Measurements from ENCODE around the gene MBD5.

Gene MBD5

DNA sequence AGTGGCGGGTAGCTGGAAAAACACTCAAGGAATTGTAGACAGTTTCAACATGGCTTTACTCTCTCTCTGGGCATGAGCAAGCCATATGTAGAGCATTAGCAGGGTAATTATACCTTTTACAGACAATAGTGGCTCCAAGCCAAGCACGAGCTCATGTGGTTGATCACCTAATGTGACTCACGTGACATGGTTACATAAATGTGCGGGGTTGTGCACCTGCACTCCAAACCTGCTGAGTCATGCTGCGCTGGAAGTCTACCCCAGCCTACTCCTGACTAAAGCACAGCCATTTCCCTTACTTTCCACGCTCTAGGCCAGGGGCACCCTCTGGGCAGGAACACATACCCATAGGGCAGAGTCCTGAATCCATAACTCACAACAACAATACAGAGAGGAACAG lies 232.8 kb downstream of the MBD5 start:
- TF ChIP-seq, protein P1, sequence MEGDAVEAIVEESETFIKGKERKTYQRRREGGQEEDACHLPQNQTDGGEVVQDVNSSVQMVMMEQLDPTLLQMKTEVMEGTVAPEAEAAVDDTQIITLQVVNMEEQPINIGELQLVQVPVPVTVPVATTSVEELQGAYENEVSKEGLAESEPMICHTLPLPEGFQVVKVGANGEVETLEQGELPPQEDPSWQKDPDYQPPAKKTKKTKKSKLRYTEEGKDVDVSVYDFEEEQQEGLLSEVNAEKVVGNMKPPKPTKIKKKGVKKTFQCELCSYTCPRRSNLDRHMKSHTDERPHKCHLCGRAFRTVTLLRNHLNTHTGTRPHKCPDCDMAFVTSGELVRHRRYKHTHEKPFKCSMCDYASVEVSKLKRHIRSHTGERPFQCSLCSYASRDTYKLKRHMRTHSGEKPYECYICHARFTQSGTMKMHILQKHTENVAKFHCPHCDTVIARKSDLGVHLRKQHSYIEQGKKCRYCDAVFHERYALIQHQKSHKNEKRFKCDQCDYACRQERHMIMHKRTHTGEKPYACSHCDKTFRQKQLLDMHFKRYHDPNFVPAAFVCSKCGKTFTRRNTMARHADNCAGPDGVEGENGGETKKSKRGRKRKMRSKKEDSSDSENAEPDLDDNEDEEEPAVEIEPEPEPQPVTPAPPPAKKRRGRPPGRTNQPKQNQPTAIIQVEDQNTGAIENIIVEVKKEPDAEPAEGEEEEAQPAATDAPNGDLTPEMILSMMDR (conservative IDR thresholded peaks at IDR 0.05; ENCODE audit: low read depth, low read length): no peak
- H3K36me3 ChIP-seq (ENCODE audit: insufficient read depth): no peaks in the 10 kb centered on the region

DNA sequence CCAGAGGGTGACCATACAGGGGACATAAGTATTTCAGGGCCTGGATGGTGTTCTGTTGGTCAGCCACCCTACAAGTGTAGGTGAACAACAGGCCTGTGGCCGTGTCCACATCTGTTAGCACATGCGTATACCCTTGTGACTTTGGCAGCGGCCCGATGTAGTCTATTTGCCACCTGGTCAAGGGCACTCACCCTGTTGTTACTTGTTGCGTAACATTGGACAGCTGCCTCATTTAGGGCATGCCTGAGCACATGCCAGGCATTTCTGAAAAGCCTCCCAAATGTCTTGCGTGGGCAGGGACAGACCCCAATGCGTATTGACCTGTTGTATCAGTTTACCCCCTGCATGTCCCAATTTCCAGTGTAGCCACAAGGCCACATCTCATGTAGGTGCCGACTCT lies 235.0 kb downstream of the MBD5 start:
- TF ChIP-seq, protein P1 (conservative IDR thresholded peaks at IDR 0.05; ENCODE audit: low read depth, low read length): no peak
- Histone ChIP-seq H2AFZ (ENCODE audit: low read depth) (no peak overlapping the region), H3K27ac (no peak overlapping the region), H3K4me2 (no peak overlapping the region), H4K20me1 (ENCODE audit: insufficient read depth) (no peaks in the 10 kb centered on the region), H3K79me2 (ENCODE audit: insufficient read depth, low read depth) (no peaks in the 10 kb centered on the region), H3K4me3 (IDR thresholded peaks at IDR 0.05; ENCODE audit: insufficient read depth, low read depth, low read length) (no peak overlapping the region), H3K4me1 (ENCODE audit: low read depth, poor library complexity, severe bottlenecking) (no peaks in the 10 kb centered on the region), H3K9ac (no peak overlapping the region), H3K27me3 (ENCODE audit: insufficient read depth, low read depth) (no peaks in the 10 kb centered on the region), H3K36me3 (ENCODE audit: insufficient read depth) (no peaks in the 10 kb centered on the region)

More for the DNA sequence above, 232.8 kb downstream of the MBD5 start:
- Histone ChIP-seq H3K9ac (no peak overlapping the region), H3K4me1 (ENCODE audit: low read depth, poor library complexity, severe bottlenecking) (no peaks in the 10 kb centered on the region), H3K4me3 (IDR thresholded peaks at IDR 0.05; ENCODE audit: insufficient read depth, low read depth, low read length) (no peak overlapping the region), H3K27me3 (ENCODE audit: insufficient read depth, low read depth) (no peaks in the 10 kb centered on the region), H3K27ac (no peak overlapping the region), H3K4me2 (no peak overlapping the region), H3K79me2 (ENCODE audit: insufficient read depth, low read depth) (no peaks in the 10 kb centered on the region), H2AFZ (ENCODE audit: low read depth) (no peak overlapping the region), H4K20me1 (ENCODE audit: insufficient read depth) (no peaks in the 10 kb centered on the region)

DNA sequence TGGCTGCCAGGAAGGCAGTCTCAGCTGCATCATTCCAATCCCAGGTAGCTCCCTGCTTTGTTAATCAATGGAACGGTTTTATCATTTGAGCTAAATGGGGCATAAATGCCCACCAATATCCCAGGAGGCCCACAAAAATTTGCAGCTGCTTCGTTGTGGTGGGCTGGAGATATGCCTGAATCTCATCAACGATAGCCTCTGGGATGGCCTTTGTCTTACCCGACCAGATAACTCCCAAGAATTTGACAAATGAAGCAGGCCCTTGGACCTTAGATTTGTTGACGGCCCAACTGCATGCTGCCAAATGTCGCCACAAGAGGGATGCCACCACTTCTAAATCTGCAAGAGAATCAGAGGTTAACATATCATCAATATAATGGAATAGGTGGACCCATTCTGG lies 236.4 kb downstream of the MBD5 start:
- H3K36me3 ChIP-seq (ENCODE audit: insufficient read depth): no peaks in the 10 kb centered on the region
- no peaks in the 10 kb centered on the region for H4K20me1 ChIP-seq (ENCODE audit: insufficient read depth)
- H3K9ac ChIP-seq: no peak overlapping the region
- no peak overlapping the region for H3K27ac ChIP-seq
- no peaks in the 10 kb centered on the region for H3K79me2 ChIP-seq (ENCODE audit: insufficient read depth, low read depth)
- no peak overlapping the region for H3K4me2 ChIP-seq
- H2AFZ ChIP-seq (ENCODE audit: low read depth): no peak overlapping the region
- H3K4me3 ChIP-seq (IDR thresholded peaks at IDR 0.05; ENCODE audit: insufficient read depth, low read depth, low read length): no peak overlapping the region
- H3K4me1 ChIP-seq (ENCODE audit: low read depth, poor library complexity, severe bottlenecking): no peaks in the 10 kb centered on the region
- TF ChIP-seq, protein P1 (conservative IDR thresholded peaks at IDR 0.05; ENCODE audit: low read depth, low read length): no peak
- H3K27me3 ChIP-seq (ENCODE audit: insufficient read depth, low read depth): no peaks in the 10 kb centered on the region

DNA sequence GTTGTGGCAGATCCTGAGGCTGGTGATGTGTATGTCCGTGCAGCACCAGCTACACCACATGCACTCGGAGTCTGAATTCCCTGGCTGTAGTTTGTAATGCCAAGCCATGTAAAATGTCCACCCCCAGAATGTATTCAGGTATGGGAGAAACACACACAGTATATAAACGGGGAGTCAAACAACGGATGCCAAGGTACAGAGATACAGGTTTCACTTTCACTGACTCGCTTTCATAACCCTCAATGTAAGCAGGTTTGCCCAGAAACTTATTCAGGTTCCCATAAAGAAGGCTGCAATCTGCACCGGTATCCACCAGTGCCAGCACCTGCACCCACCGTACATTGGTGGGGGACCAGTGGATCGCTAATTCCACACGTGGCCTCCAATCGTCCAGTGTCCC lies 237.2 kb downstream of the MBD5 start:
- Histone ChIP-seq H3K4me1 (ENCODE audit: low read depth, poor library complexity, severe bottlenecking) (no peaks in the 10 kb centered on the region), H3K36me3 (ENCODE audit: insufficient read depth) (no peaks in the 10 kb centered on the region), H3K9ac (no peak overlapping the region)

More for the DNA sequence above, 237.2 kb downstream of the MBD5 start:
- no peaks in the 10 kb centered on the region for H4K20me1 ChIP-seq (ENCODE audit: insufficient read depth)
- TF ChIP-seq, protein P1 (conservative IDR thresholded peaks at IDR 0.05; ENCODE audit: low read depth, low read length): no peak
- H3K4me3 ChIP-seq (IDR thresholded peaks at IDR 0.05; ENCODE audit: insufficient read depth, low read depth, low read length): no peak overlapping the region
- H3K27me3 ChIP-seq (ENCODE audit: insufficient read depth, low read depth): no peaks in the 10 kb centered on the region
- H2AFZ ChIP-seq (ENCODE audit: low read depth): no peak overlapping the region
- no peaks in the 10 kb centered on the region for H3K79me2 ChIP-seq (ENCODE audit: insufficient read depth, low read depth)
- H3K4me2 ChIP-seq: no peak overlapping the region
- H3K27ac ChIP-seq: no peak overlapping the region

All from KMS-11 (cell line).